NCI-H748 (cell line): ENCODE data around the gene SLC7A14.

Experiments used
- DNase-seq: peaks from one replicate; lab custom pipeline; 2025; ENCODE audit not compliant: unreplicated experiment; lab: John Stamatoyannopoulos, UW

The SLC7A14 gene

DNA sequence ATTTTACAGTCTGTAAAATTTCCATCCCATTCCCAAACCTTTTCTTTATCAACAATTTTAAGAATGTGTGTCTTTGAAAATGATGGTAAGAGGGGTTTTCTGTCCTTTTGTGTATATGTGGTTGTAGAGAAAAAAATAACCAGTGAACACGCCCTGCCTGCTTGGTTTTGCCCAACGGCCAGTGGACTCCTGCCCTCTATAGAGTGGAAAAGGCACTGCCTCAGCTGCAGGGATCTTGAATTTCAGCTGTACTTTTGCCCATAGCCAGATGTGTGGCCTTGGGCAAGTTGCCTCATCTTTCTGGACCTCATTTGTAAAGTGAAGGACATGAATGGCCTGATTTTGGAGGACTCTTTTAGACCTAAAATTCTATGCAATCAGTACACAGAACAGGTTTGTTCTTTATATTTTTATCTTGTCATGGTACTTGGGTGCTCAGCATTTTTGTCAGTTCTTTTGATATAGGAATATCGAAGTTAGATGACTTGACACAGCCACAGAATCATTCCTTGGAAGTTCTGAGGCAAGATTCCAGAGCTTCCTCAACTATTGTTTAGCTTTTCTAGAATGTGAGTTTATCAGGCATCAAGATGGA lies 86.2 kb downstream of the SLC7A14 start:
- peak; percentile 33 for DNase-seq

DNA sequence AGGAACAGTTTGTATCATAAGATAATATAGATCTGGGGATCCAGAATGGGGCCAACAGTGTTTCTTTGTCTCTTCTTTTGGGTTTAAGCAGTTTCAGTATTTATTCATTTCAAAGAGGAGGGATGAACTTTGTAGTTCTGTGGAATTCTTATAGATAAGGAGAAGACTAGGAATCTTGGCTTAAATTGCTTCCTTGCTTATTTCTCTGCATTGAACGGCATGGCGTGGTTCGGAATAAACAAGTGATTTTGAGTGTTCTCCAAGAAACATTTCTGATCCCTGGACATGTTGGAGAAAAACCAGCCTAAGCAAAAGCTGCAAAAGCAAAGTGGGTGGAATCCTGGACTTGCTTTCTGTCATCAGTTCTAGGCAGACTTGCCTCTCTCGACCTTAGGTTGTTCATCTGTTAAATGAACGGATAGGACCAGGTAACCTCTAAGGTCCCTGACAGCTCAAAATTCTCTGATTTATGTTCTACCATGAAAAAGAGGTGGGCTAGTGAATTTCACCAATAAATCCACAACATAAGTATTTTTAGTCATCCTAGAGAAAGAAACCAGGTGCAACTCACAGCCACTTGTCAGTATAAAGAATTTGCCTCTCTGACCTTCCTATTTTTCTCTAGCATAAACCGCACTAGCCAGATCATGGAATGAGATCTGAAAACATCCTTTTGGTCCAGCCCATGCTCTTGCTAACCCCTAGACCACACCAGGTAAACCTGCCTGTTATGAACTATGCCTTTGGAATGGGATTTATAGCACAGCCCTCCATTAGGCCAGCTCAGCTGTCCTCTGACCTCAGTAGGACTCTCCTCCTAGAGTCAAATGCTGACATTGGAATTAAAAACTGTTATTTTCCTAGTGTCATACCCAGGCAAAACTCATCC lies 88.4 kb downstream of the SLC7A14 start:
- DNase-seq = no peak

DNA sequence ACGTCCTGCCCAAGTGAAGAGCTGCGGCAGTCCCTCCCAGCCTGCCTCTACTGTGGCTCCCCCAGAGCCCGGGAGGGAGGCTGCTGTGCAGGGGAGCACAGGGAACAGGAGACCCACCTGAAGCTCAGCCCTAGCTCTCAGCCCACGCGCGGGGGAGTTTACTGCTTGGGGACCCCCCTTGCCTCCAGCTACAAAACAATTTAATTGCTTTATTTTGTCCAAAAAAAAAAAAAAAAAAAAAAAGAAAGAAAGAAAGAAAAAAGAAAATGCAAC lies 89.1 kb downstream of the SLC7A14 start:
- DNase-seq = no peak

DNA sequence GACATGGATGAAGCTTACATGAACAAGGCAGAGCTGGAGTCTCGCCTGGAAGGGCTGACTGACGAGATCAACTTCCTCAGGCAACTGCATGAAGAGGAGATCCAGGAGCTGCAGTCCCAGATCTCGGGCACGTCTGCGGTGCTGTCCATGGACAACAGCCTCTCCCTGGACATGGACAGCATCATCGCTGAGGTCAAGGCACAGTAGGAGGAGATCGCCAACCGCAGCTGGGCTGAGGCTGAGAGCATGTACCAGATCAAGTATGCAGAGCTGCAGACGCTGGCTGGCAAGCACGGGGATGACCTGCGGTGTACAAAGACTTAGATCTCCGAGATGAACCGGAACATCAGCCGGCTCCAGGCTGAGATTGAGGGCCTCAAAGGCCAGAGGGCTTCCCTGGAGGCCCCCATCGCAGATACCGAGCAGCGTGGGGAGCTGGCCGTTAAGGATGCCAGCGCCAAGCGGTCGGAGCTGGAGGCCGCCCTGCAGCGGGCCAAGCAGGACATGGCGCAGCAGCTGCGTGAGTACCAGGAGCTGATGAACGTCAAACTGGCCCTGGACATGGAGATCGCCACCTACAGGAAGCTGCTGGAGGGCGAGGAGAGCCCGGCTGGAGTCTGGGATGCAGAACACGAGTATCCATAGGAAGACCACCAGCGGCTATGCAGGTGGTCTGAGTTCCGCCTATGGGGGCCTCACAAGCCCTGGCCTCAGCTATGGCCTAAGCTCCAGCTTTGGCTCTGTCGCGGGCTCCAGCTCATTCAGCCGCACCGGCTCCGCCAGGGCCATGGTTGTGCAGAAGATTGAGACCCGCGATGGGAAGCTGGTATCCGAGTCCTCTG lies 89.6 kb downstream of the SLC7A14 start:
- no peak for DNase-seq

DNA sequence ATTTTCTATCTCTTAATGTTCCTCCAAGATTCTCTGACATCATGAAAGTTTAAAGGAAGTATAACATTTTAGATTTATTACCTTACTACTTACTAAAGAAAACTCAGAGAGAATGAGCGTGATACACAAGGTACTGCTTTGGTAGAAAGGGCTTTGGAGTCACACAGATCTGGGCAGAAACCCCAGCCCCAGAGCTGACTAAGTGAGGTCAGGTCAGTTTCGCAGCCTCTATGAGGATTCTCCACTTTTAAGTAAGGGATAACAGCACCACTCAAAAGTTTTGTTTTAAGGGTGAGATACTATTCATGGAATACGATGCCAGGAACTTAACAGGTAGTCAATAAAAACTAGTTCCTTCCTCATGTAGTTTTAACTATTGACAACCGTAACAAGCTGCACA lies 91.1 kb downstream of the SLC7A14 start:
- no peak for DNase-seq

DNA sequence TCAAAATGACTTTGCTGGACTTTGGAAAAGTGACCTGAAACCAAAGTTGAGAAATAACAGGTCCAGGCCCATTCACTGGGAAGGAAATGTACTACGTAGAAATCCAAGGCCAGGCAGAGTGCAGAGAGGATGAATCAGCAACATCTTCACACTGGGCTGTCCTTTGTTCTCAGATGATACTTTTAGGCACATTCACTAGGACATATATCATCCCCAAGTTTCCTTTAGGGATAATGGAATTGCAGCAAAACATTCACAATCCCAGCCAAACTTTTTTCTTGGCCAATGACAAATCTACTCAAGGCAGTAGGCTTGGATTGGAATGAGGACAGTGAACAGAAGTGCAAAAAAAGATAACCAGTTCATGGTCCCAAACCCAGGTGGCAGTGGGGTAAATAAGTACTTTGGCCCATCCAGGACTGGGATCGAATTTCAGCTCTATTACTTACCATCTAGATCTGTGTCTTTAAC lies 92.1 kb downstream of the SLC7A14 start:
- DNase-seq = no peak

DNA sequence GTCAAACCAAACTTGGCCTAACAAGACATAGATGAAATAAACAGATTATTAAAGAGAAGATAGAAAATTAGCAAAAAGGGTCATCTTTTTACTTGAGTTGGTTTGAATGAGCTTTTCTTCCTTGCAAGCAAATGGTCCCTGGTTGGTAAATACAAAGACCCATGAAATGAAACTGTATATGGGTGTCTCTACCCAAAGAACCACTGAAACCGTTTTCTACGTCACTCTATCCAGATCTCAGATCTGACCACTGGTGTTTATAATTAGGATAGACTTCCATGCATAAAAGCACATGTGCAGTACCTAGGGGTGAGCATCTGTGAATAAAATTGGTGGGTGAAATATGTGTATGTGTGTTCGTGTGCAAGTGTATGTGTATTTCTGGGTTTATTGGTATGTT lies 94.0 kb downstream of the SLC7A14 start:
- no peak for DNase-seq

DNA sequence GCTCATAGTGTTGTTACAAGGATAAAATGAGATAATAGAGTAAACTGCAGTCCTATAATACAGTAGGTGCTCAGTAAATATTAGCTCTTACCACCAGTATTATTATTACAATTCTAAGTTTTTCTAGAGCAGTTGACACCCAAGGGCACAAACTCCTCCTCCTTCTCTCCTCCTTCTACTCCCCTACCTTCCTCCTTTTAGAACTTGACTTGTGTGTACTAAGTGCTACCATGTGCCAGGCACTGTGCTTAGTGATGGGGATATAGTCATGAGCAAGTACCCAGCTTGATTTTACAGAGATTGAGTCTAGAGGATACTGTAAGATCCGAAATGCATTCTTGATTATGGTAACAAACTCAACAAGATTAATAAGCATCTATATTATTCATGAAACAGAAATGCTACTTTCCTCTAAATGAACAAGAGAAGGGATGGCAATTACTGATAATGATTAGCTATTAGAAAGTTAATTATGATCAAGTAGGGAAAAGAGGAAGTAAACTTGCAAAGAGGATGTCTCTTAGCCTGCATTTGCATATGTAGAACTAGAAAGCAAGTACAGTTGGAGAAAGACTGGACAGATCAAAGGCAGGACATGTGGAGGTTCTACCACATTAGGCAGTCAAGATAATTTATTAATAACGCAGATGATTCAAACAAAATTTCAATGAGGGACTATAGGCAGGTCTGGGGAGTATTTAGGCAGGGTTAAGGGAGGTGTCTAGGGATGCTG lies 94.9 kb downstream of the SLC7A14 start:
- no peak for DNase-seq

DNA sequence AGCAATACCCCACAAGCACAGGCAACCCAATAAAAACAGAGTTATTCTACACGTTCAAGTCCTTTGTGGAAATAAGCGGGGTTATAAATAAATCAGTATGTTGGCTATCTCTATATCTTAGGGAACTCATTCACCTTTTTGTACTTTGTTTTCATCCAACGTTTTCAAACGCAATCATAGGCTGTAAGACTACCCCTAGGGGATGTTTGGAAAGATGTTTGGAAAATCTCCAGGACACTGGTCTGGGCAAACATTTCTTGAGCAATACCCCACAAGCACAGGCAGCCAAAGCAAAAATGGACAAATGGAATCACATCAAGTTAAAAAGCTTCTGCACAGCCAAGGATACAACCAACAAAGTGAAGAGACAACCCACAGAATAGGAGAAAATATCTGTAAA lies 97.1 kb downstream of the SLC7A14 start:
- DNase-seq = peak; percentile 22

DNA sequence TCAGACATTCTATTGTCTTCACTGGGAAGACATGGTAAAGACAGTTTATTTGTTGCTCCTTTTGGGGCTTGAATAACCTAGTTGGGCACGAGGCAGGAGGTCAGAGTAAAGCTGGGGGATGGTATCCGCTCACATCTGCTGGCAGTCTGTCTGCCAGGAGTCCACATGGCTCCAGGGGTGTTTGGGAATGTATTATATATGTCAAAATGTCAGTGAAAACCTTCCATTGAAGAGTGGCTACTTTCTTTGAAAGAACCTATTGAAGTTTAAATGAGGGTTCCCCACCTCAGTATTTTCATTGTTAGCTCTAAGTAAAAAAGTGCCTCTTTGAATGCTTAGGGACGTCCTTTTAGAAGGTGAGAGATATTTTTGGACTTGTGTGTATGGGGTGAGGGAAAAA lies 98.8 kb downstream of the SLC7A14 start:
- DNase-seq = no peak

DNA sequence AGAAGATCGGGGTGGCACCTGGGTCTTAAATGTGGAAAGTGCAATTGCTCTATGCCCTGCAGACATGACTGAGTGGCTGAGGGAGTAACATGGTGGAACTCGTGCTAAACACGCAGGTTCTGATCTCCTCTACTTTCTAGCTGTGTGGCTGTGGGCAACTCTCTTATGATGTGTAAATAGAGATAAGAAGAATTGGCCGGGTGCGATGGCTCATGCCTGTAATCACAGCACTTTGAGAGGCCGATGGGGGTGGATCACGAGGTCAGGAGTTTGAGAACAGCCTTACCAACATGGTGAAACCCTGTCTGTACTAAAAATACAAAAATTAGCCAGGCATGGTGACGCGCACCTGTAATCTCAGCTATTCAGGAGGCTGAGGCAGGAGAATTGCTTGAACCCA lies 99.5 kb downstream of the SLC7A14 start:
- no peak for DNase-seq

DNA sequence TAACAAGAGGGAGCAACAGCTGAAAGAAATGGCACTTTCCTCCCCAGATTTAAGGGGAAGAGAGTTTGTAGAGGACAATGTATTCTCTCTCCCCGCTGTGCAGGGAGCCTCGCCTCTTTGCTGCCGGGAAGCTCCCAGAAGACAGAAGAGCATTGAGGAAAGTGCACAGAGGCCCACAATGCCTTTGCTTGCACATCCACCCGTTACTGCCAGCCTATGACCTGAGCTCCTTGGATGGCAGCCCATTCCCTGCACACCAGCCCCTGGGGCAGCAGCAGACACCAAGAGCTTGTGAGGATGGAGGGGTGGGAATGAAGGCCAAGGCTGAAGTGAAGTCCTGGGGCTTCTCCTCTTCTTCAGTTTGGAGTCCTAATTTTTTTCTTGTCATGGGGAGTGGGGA lies 100.2 kb downstream of the SLC7A14 start:
- DNase-seq = no peak

DNA sequence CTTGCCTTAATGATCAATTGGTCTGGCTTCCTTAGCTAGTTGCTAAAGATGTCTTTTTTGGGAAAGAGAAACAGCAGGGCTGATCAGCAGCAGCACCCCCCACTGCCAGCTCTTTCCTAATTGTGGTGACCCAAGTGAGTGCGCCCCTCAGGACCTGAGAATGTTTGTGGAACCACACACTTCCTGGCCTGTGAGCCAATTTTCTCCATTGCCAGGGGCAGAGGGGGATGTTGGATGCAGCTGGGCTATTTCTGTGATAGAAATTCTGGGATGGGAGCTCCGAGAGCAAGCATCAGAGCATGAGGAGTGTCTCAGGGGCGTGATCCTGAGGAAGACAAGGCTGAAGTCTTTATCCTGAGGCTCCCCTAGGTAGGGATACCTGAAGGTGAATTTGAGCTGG lies 100.6 kb downstream of the SLC7A14 start:
- DNase-seq = no peak

DNA sequence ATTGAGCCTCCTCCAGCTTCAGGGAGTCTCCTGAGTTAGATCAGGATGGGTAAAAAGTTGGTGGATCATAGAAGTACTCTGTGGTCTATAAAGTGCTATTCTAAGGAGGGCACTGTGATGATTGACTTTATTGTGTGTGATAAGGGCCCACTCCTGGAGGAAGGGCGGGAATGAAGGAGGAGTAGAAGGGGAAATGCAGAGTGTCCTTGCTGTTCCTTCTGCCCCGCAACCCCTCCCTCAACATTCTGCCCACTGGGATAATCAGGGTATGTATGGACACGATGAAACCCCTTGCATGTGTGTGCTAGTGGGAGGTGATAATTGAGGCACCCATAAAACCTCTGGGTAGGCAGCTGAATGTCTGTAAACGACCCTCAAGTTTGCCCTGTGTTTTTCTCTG lies 101.0 kb downstream of the SLC7A14 start:
- DNase-seq = no peak

DNA sequence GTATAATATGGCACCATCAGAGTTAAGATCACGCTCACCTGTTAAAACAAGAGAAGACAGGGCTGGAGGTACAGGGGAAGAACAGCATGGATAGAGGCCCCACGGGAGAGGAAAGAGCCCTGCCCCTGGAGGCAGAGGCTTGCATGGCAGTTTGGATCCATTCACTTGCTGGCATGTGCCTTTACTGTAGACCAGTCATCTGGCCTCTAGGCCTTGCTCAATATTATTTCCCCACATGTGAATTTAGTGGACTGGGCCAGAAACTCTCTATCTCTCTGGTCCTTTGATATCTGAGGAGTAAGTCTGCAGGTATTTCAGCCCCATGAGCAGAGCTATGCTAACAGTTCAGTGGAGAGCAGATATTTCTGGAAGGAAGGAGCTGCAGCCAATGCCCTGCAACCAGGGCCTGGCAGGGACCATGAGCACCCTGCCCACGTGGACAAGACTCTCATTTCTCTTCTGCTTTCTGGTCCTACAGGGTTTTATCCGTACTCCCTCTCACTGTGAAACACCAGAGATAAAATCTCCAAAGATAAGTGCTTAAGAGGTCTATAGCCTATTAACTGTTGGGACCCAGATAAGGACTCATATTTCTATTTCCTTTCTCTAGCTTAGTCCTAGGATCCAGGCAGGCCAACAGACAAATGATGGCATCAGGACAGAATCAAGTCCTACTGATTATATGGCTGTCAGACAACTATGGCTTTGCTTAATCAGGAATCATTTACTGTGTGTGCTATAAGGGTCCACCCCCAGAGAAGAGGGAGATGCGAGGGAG lies 102.2 kb downstream of the SLC7A14 start:
- DNase-seq = no peak

DNA sequence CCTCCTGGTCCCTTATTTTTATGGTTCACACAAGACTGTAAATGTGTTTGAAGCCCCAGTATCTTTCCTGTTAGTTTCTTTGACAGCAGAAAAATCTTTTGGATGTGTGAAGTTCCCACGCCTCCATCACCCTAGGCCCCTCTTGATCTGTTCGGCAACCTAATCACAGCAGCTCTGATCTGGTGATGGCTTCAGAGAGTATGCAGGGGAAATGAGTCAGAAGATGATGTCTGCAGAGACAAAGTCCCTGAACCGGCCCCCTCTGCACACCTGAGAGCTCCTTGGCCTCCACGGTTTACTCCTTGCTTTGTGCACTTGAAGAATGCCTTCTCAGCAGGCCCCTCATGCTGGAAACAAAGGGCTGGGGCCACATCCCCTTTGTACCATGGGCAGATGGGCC lies 103.7 kb downstream of the SLC7A14 start:
- no peak for DNase-seq

DNA sequence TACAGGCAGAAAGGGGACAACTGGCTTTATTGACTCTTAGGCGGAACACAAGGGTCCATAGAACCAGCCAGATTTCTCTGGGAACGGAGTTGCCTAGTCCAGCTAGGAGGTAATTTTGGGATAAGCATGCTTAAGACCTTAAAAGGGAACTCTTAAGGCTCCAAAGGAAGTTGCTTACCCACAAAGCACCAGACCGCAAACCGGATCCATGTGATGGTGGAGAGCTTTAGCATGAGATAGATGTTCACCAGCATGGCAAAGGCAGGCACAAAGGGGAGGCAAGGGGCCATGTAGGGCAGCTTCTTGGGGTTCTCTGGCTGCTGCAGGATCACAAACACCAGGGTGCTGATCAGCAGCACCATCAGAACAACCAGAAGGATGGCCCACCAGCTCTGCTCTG lies 105.8 kb downstream of the SLC7A14 start:
- no peak for DNase-seq

DNA sequence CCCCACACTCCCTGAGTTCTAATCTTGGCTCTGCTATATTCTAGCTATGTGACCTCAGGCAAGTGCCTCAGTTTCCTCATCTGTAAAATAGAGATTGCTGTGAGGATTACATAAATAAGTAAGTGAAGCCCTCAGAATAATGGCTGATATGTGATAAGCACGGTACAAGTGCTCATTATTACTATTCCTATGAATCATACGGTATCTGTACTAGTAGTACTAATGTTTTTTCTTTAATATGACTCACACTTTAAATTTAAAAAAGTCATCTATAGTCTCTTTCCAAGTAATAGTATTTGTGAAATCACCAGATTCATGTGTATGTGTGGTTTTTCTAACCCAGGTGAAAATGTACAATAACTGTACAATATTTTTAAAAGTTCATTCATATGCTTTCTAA lies 108.5 kb downstream of the SLC7A14 start:
- DNase-seq = no peak

DNA sequence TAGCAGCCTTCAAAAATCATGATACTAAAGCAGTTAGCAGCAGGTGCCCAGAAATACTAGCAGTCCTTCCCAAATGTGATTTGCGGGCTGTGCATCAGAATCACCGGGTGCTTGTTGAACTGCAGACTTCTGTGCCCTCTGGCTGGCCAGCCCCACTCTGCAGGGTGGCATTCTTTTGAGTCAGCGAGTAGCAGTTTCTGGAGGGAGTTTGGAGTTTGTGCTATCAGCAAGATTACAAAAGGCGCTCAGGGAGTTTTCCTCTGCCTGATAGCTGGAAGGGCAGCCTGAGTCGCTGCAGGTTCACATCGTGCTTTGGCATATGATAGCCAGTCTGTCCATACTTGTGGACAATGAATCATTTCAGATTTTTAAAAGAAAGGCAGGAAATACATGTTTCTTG lies 109.6 kb downstream of the SLC7A14 start:
- DNase-seq = no peak

DNA sequence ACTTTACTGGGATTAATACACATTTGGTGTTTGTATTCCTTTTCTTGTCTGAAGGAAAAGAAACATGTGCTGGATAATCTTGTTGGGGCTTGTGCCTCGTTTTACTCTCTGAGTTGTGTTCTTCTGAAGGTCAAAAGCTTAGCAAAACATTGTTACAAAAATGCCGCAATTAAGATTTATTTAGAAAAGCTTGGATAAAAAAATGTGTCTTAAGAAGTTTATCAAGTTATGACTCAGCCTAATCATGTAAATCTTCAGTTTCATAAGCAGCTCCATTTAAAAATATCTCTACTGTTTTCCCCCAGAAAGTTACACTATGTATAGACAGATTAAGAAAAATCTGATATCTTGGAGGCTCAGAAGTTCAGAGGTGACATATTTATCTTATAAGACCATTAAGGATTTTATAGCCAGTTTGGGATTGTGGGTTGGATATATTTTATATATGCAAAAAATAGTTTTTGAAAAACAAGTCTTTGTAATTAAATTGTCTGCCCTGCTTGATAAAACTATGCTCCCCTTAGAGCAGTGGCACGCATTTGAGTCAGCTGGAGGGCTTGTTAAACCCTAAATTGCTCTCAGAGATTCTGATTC lies 110.7 kb downstream of the SLC7A14 start:
- no peak for DNase-seq
